Suprapubic skin (tissue), 4 donors: ENCODE measurements around the gene KCND3.

Experiments used
- EP300 ChIP-seq: sonication (generic); formaldehyde crosslinking; IDR thresholded peaks from one replicate; pipeline ENCODE4 v1.6.1; 2017; ENCODE audit warnings: antibody characterized with exemption
- POLR2A ChIP-seq, 2 donors: fragments of 450-650 bp; IDR thresholded peaks; one replicate each; pipeline ENCODE4 v1.6.1; 2017; ENCODE audit warnings: antibody characterized with exemption in 2 of 2, mild to moderate bottlenecking in 2 of 2, moderate library complexity in 2 of 2
- POLR2AphosphoS5 ChIP-seq, 3 donors: sonication (generic); formaldehyde crosslinking; IDR thresholded peaks; one replicate each; pipeline ENCODE4 v1.6.1; 2017; ENCODE audit warnings: antibody characterized with exemption in 3 of 3
- TF ChIP-seq, protein P1 (sequence below), 2 donors: fragments of 200-600 bp in 1 of 2; fragments of 450-650 bp in 1 of 2; sonication (generic) in 1 of 2; IDR thresholded peaks; one replicate each; pipeline ENCODE4 v1.5.1; 2016 to 2019; ENCODE audit warnings: antibody characterized with exemption in 2 of 2, mild to moderate bottlenecking in 1 of 2, moderate library complexity in 1 of 2

DNA sequence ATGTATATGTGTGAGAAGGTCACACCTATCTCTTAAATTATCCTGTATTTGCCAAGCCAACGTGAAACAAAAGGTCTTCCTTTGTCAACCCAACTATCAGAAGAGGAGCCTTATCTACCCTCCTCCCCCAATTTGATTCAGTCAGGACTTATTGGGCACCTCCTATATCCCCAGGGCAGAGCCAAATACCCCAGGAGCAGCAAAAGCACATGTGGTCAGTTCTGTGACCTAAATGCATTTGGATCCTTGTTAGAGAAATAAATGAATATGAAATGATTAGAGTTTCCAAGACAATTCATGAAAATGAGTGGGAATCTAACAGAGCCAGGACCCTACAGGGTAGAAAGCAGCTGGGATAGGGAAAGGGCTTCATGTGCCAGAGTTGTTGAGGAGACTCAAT, 37.0 kb upstream of the KCND3 start:
- no peak for TF ChIP-seq POLR2A (IDR thresholded peaks at IDR 0.05)
- TF ChIP-seq, protein P1, sequence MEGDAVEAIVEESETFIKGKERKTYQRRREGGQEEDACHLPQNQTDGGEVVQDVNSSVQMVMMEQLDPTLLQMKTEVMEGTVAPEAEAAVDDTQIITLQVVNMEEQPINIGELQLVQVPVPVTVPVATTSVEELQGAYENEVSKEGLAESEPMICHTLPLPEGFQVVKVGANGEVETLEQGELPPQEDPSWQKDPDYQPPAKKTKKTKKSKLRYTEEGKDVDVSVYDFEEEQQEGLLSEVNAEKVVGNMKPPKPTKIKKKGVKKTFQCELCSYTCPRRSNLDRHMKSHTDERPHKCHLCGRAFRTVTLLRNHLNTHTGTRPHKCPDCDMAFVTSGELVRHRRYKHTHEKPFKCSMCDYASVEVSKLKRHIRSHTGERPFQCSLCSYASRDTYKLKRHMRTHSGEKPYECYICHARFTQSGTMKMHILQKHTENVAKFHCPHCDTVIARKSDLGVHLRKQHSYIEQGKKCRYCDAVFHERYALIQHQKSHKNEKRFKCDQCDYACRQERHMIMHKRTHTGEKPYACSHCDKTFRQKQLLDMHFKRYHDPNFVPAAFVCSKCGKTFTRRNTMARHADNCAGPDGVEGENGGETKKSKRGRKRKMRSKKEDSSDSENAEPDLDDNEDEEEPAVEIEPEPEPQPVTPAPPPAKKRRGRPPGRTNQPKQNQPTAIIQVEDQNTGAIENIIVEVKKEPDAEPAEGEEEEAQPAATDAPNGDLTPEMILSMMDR (IDR thresholded peaks at IDR 0.05): no peak
- TF ChIP-seq EP300: no peak
- no peak for TF ChIP-seq POLR2AphosphoS5 (IDR thresholded peaks at IDR 0.05)
